Measurements from ENCODE around the gene ADRA2B. TPM values are rescaled to one million over a fixed set of nuclear protein-coding genes. Genes with fewer than 3 reads are reported as not detected.

ADRA2B gene
- total RNA-seq, 4 donors from 2014 or later: 0.28 to 0.67 (median 0.53) TPM; not detected in 1

- TF ChIP-seq, protein P1, sequence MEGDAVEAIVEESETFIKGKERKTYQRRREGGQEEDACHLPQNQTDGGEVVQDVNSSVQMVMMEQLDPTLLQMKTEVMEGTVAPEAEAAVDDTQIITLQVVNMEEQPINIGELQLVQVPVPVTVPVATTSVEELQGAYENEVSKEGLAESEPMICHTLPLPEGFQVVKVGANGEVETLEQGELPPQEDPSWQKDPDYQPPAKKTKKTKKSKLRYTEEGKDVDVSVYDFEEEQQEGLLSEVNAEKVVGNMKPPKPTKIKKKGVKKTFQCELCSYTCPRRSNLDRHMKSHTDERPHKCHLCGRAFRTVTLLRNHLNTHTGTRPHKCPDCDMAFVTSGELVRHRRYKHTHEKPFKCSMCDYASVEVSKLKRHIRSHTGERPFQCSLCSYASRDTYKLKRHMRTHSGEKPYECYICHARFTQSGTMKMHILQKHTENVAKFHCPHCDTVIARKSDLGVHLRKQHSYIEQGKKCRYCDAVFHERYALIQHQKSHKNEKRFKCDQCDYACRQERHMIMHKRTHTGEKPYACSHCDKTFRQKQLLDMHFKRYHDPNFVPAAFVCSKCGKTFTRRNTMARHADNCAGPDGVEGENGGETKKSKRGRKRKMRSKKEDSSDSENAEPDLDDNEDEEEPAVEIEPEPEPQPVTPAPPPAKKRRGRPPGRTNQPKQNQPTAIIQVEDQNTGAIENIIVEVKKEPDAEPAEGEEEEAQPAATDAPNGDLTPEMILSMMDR (IDR thresholded peaks at IDR 0.05): no peak
- TF ChIP-seq POLR2A (IDR thresholded peaks at IDR 0.05): no peak
- Histone ChIP-seq H3K27ac (no peak overlapping the region), H3K9me3 (no peaks in the 10 kb centered on the region), H3K27me3 (no peaks in the 10 kb centered on the region), H3K36me3 (no peaks in the 10 kb centered on the region), H3K4me1 (peaks cover 0 to 22% (median 7%) of the 10 kb centered on the region in 4 donors), H3K4me3 (no peak overlapping the region)
- peak in 1 of 3 donors; percentile 15 for DNase-seq
Observed at GRCh38 chr2:96112501-96113366, 3.6 kb downstream of the ADRA2B start.

DNA sequence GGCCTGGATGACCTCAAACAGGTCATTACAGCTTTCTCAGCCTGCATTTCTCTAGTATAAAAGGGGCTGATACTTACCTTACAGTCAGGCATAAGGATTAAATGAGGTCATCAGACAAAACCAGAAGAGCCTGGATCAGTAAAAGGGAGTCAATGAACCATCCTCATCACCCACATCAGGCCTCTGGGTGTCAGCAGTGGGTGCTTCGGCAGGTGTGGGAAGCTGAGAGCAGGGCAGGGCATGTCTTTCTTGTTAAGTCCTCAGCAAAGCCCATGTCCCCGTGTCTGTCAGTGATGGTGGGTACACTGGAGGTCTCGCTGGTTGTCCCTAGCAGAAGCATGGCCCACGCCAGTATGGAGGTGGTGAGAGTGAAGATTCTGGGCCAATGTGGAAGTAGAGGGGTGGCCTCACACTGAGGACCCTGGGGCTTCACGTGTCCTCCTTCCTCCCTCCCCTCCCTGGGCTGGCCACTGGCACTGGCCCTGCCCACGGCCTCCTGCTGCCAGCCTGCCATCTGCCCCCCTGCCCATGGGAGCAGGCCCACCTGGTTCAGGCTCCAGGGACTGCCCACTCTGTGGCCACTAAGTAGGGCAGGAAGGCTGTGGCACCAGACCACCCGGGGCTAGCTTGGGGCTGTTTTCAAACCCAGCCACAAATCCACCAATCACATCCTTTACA is 4.4 kb downstream of the ADRA2B start:
- H3K4me3 ChIP-seq: no peak overlapping the region
- TF ChIP-seq, protein P1 (IDR thresholded peaks at IDR 0.05): no peak
- no peak for TF ChIP-seq POLR2A (IDR thresholded peaks at IDR 0.05)
- H3K4me1 ChIP-seq: peaks cover 0 to 15% (median 3%) of the 10 kb centered on the region in 4 donors
- H3K36me3 ChIP-seq: no peaks in the 10 kb centered on the region
- no peak overlapping the region for H3K27ac ChIP-seq
- no peaks in the 10 kb centered on the region for H3K27me3 ChIP-seq
- peak in 1 of 3 donors; percentile 29 for DNase-seq
- no peaks in the 10 kb centered on the region for H3K9me3 ChIP-seq

- TF ChIP-seq POLR2A (IDR thresholded peaks at IDR 0.05): no peak
- TF ChIP-seq, protein P1 (IDR thresholded peaks at IDR 0.05): no peak
- no peaks in the 10 kb centered on the region for H3K9me3 ChIP-seq
- DNase-seq: no peak
- no peak overlapping the region for H3K4me3 ChIP-seq
- peaks cover 0 to 9% (median 2%) of the 10 kb centered on the region in 4 donors for H3K4me1 ChIP-seq
- no peaks in the 10 kb centered on the region for H3K36me3 ChIP-seq
- H3K27ac ChIP-seq: no peak overlapping the region
- H3K27me3 ChIP-seq: no peaks in the 10 kb centered on the region
Observed at GRCh38 chr2:96111257-96111640, 5.1 kb downstream of the ADRA2B start.

- no peak overlapping the region for H3K27ac ChIP-seq
- H3K36me3 ChIP-seq: no peaks in the 10 kb centered on the region
- peak in 1 of 3 donors; percentile 45 for DNase-seq
- H3K4me1 ChIP-seq: peaks cover 0 to 6% (median 0%) of the 10 kb centered on the region in 4 donors
- no peak overlapping the region for H3K4me3 ChIP-seq
- H3K27me3 ChIP-seq: no peaks in the 10 kb centered on the region
- H3K9me3 ChIP-seq: peaks cover 0 to 2% (median under 1%) of the 10 kb centered on the region in 4 donors
- TF ChIP-seq POLR2A (IDR thresholded peaks at IDR 0.05): no peak
- TF ChIP-seq, protein P1 (IDR thresholded peaks at IDR 0.05): no peak
Observed at GRCh38 chr2:96110621-96111256, 5.6 kb downstream of the ADRA2B start.

DNA sequence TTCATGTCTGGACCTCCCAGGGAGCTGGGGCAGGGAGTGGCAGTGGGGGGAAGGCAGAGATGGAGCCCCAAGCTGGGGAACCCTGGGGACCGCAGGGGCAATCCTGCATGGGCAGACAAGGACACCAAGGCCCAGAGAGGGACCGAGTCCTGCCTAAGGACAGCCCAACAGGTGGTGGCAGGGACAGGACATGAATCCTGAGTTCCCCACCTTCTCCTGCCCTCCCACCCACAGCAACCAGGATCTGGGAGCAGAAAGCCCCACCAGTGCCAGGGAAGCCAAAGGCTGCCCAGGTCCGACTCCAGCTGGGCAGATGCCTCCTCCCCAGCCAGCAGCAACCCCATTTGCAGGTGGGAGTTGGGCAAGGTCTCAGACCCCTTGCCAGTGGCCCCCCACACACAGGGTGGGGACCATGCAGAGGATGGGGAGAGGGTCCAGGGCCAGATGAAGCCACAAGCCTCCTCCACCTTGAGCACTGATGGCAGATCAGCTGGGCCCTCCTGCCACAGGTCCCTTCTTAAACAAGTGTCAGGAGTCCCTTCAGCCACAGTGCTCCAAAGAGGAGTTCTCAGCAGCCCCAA is 6.3 kb downstream of the ADRA2B start:
- no peaks in the 10 kb centered on the region for H3K36me3 ChIP-seq
- H3K4me1 ChIP-seq: peaks cover 0 to 6% (median 0%) of the 10 kb centered on the region in 4 donors
- DNase-seq: peak in 1 of 3 donors; percentile 43
- peak overlapping the region in 1 of 4 donors; percentile 49 for H3K27ac ChIP-seq
- H3K9me3 ChIP-seq: peaks cover 0 to 9% (median 4%) of the 10 kb centered on the region in 4 donors
- no peak overlapping the region for H3K4me3 ChIP-seq
- TF ChIP-seq, protein P1 (IDR thresholded peaks at IDR 0.05): no peak
- no peak for TF ChIP-seq POLR2A (IDR thresholded peaks at IDR 0.05)
- no peaks in the 10 kb centered on the region for H3K27me3 ChIP-seq

All from Peyer's patch (tissue), 4 donors.